Stimulated activated CD8-positive, alpha-beta memory T cell treated with anti-CD3 and anti-CD28 coated beads, Interleukin-7, amount 100 ng/mL, for 24 hours (primary cell): ENCODE results near the gene PALLD.

Experiments used
- DNase-seq: peaks from one replicate; pipeline ENCODE4 v3.0.0-alpha.2; 2020; ENCODE audit warnings: low read depth

PALLD gene

GRCh38 chr4:168647646-168648375 is 151.0 kb downstream of the PALLD start:
- DNase-seq, result no peak

- no peak for DNase-seq
Observed at GRCh38 chr4:168648494-168648893, 151.6 kb downstream of the PALLD start.

GRCh38 chr4:168648929-168649328 is 152.1 kb downstream of the PALLD start:
- no peak for DNase-seq

- DNase-seq, result no peak
Observed at GRCh38 chr4:168651374-168651773, 154.5 kb downstream of the PALLD start.

GRCh38 chr4:168651864-168652263 is 155.0 kb downstream of the PALLD start:
- no peak for DNase-seq

- no peak for DNase-seq
Observed at GRCh38 chr4:168652755-168653154, 155.9 kb downstream of the PALLD start.

- no peak for DNase-seq
Observed at GRCh38 chr4:168654104-168654847, 157.4 kb downstream of the PALLD start.

GRCh38 chr4:168654848-168655174 is 158.0 kb downstream of the PALLD start:
- DNase-seq, result no peak

- DNase-seq, result no peak
Observed at GRCh38 chr4:168655182-168655581, 158.3 kb downstream of the PALLD start.

- no peak for DNase-seq
Observed at GRCh38 chr4:168656055-168656660, 159.3 kb downstream of the PALLD start.

- DNase-seq, result no peak
Observed at GRCh38 chr4:168656946-168657473, 160.2 kb downstream of the PALLD start.

GRCh38 chr4:168658751-168659150 is 161.9 kb downstream of the PALLD start:
- no peak for DNase-seq

GRCh38 chr4:168659741-168660465 is 163.1 kb downstream of the PALLD start:
- DNase-seq, result no peak

- DNase-seq, result no peak
Observed at GRCh38 chr4:168662297-168662984, 165.6 kb downstream of the PALLD start.

- no peak for DNase-seq
Observed at GRCh38 chr4:168664242-168664891, 167.5 kb downstream of the PALLD start.

- no peak for DNase-seq
Observed at GRCh38 chr4:168666531-168666930, 169.7 kb downstream of the PALLD start.

GRCh38 chr4:168667376-168667775 is 170.5 kb downstream of the PALLD start:
- DNase-seq, result no peak

- no peak for DNase-seq
Observed at GRCh38 chr4:168667921-168668320, 171.1 kb downstream of the PALLD start.

- no peak for DNase-seq
Observed at GRCh38 chr4:168673476-168673875, 176.6 kb downstream of the PALLD start.

GRCh38 chr4:168674077-168674747 is 177.4 kb downstream of the PALLD start:
- no peak for DNase-seq

GRCh38 chr4:168674866-168675265 is 178.0 kb downstream of the PALLD start:
- DNase-seq, result no peak
